Hematopoietic multipotent progenitor cell treated with erythropoietin and hydrocortisone succinate and interleukin-3 and kit ligand, for 17 days (in vitro differentiated cells): ENCODE data around the gene DUSP7.

Experiments used
- DNase-seq: peaks from one replicate; pipeline ENCODE4 v3.0.0-alpha.2; 2015; ENCODE audit warnings: low spot score

The DUSP7 gene

GRCh38 chr3:52028572-52028971, 27.8 kb downstream of the DUSP7 start:
- DNase-seq = no peak

- no peak for DNase-seq
These were observed 30.3 kb downstream of the DUSP7 start for GRCh38 chr3:52026041-52026440.

- no peak for DNase-seq
These were observed 30.9 kb downstream of the DUSP7 start for GRCh38 chr3:52025453-52025852.

GRCh38 chr3:52024765-52025452, 31.5 kb downstream of the DUSP7 start:
- no peak for DNase-seq

- DNase-seq = no peak
These were observed 32.3 kb downstream of the DUSP7 start for GRCh38 chr3:52023860-52024764.

- no peak for DNase-seq
These were observed 33.1 kb downstream of the DUSP7 start for GRCh38 chr3:52023101-52023770.

GRCh38 chr3:52022323-52023100, 33.9 kb downstream of the DUSP7 start:
- DNase-seq = no peak

GRCh38 chr3:52021489-52022268, 34.7 kb downstream of the DUSP7 start:
- DNase-seq = no peak

- DNase-seq = no peak
These were observed 35.6 kb downstream of the DUSP7 start for GRCh38 chr3:52020796-52021195.

GRCh38 chr3:52019352-52020080, 36.9 kb downstream of the DUSP7 start:
- DNase-seq = no peak

GRCh38 chr3:52018319-52019000, 37.9 kb downstream of the DUSP7 start:
- DNase-seq = no peak

GRCh38 chr3:52017586-52017985, 38.8 kb downstream of the DUSP7 start:
- DNase-seq = no peak

GRCh38 chr3:52015438-52016228, 40.7 kb downstream of the DUSP7 start:
- no peak for DNase-seq

GRCh38 chr3:52014613-52015012, 41.8 kb downstream of the DUSP7 start:
- no peak for DNase-seq

- DNase-seq = no peak
These were observed 42.4 kb downstream of the DUSP7 start for GRCh38 chr3:52013802-52014598.

- no peak for DNase-seq
These were observed 43.7 kb downstream of the DUSP7 start for GRCh38 chr3:52012699-52013098.

- no peak for DNase-seq
These were observed 45.9 kb downstream of the DUSP7 start for GRCh38 chr3:52010431-52010830.

GRCh38 chr3:52007291-52007690, 49.1 kb downstream of the DUSP7 start:
- no peak for DNase-seq
